ENCODE measurements around the gene CDH24.

The CDH24 gene

GRCh38 chr14:23056956-23057756, at the start of gene CDH24:
Gene CDH24, minus strand, starts transcription at chr14:23057520. Its CDS starts 1,787 bp downstream, at chr14:23055733.
- DNase-seq: no peak

GRCh38 chr14:23106747-23107045, 49.4 kb upstream of the CDH24 start:
- DNase-seq: no peak

GRCh38 chr14:23105348-23105824, 48.1 kb upstream of the CDH24 start:
- no peak for DNase-seq

GRCh38 chr14:23104591-23105347, 47.4 kb upstream of the CDH24 start, which contains the start of gene CIROP:
Gene CIROP, minus strand, starts transcription at chr14:23104989. Its CDS starts 69 bp downstream, at chr14:23104920.
- DNase-seq: peak; percentile 89

GRCh38 chr14:23104070-23104590, 46.8 kb upstream of the CDH24 start:
- DNase-seq: no peak

GRCh38 chr14:23103581-23103980, 46.3 kb upstream of the CDH24 start:
- no peak for DNase-seq

GRCh38 chr14:23102801-23103200, 45.5 kb upstream of the CDH24 start:
- no peak for DNase-seq

GRCh38 chr14:23101986-23102625, 44.8 kb upstream of the CDH24 start:
- no peak for DNase-seq

- peak; percentile 100 for DNase-seq
Observed at GRCh38 chr14:23101213-23101970, 44.1 kb upstream of the CDH24 start.

GRCh38 chr14:23099212-23099861, 42.0 kb upstream of the CDH24 start:
- DNase-seq: peak; percentile 85

- no peak for DNase-seq
Observed at GRCh38 chr14:23097786-23098185, 40.5 kb upstream of the CDH24 start.

- DNase-seq: no peak
Observed at GRCh38 chr14:23095196-23096108, 38.1 kb upstream of the CDH24 start, which contains the start of gene C14orf119. Gene C14orf119, plus strand, starts transcription at chr14:23095505. Its CDS starts 2,154 bp downstream, at chr14:23097659.

- DNase-seq: no peak
Observed at GRCh38 chr14:23094666-23095195, 37.4 kb upstream of the CDH24 start, which contains the start of gene ACIN1. Gene ACIN1, minus strand, starts transcription at chr14:23095136. Its CDS starts 24 bp downstream, at chr14:23095112.

GRCh38 chr14:23093991-23094665, 36.8 kb upstream of the CDH24 start:
- DNase-seq: no peak

GRCh38 chr14:23093526-23093925, 36.2 kb upstream of the CDH24 start:
- no peak for DNase-seq

- no peak for DNase-seq
Observed at GRCh38 chr14:23093104-23093503, 35.8 kb upstream of the CDH24 start.

- DNase-seq: no peak
Observed at GRCh38 chr14:23091294-23092225, 34.2 kb upstream of the CDH24 start.

GRCh38 chr14:23090254-23090636, 32.9 kb upstream of the CDH24 start:
- DNase-seq: no peak
